ENCODE data around the gene INHBC. TPM values are rescaled to one million over a fixed set of nuclear protein-coding genes. Genes with fewer than 3 reads are reported as not detected.

INHBC gene
- total RNA-seq, result not detected

GRCh38 chr12:57434517-57435223, at the start of gene INHBC:
INHBC (plus strand) TSS chr12:57434784; CDS start chr12:57434887, 103 bp downstream.

GRCh38 chr12:57430931-57431566, 3.5 kb upstream of the INHBC start, which contains the start of gene R3HDM2:
R3HDM2 (minus strand) TSS chr12:57431043; CDS start chr12:57310428, 120,615 bp downstream.

GRCh38 chr12:57454566-57455373, 20.2 kb downstream of the INHBC start, which contains the start of gene INHBE:
INHBE (plus strand) TSS chr12:57455307; CDS start chr12:57455537, 230 bp downstream.

GRCh38 chr12:57459750-57460467, 25.3 kb downstream of the INHBC start, which contains the start of gene GLI1:
GLI1 (plus strand) TSS chr12:57459785; CDS start chr12:57463692, 3,907 bp downstream.

GRCh38 chr12:57479376-57480115, 45.0 kb downstream of the INHBC start, which contains the start of gene ARHGAP9:
ARHGAP9 (minus strand) TSS chr12:57479866; CDS start chr12:57479406, 460 bp downstream.

GRCh38 chr12:57487597-57488401, 53.2 kb downstream of the INHBC start, which contains the start of gene MARS1:
MARS1 (plus strand) TSS chr12:57488068; CDS start chr12:57488091, 23 bp downstream.

Other genes with a start within 250 kb of the INHBC start
- 23.4 TPM for gene NXPH4, start 218.0 kb upstream of the INHBC start, total RNA-seq
- 88.8 TPM for gene SHMT2, start 205.1 kb upstream of the INHBC start, total RNA-seq
- 55.6 TPM for gene STAC3, start 183.6 kb upstream of the INHBC start, total RNA-seq
- 55.9 TPM for gene R3HDM2, start 3.7 kb upstream of the INHBC start, total RNA-seq
- gene INHBE, start 20.5 kb downstream of the INHBC start, total RNA-seq, result not detected
- 7.1 TPM for gene GLI1, start 25.0 kb downstream of the INHBC start, total RNA-seq
- gene ARHGAP9, start 45.1 kb downstream of the INHBC start, total RNA-seq, result 4.0 TPM
- gene MARS1, start 53.3 kb downstream of the INHBC start, total RNA-seq, result 78.5 TPM
- 37.2 TPM for gene DDIT3, start 85.7 kb downstream of the INHBC start, total RNA-seq
- 52.1 TPM for gene MBD6, start 88.0 kb downstream of the INHBC start, total RNA-seq
- gene DCTN2, start 112.4 kb downstream of the INHBC start, total RNA-seq, result 174 TPM
- gene KIF5A, start 115.3 kb downstream of the INHBC start, total RNA-seq, result 30.1 TPM
- gene PIP4K2C, start 156.4 kb downstream of the INHBC start, total RNA-seq, result 24.8 TPM
- 69.5 TPM for gene DTX3, start 170.0 kb downstream of the INHBC start, total RNA-seq
- gene ARHGEF25, start 176.7 kb downstream of the INHBC start, total RNA-seq, result 53.5 TPM
- gene B4GALNT1, start 198.4 kb downstream of the INHBC start, total RNA-seq, result 9.6 TPM

Data from camera-type eye (tissue), 1 donor.